ENCODE results near the gene RAPH1.

RAPH1 gene

GRCh38 chr2:203569677-203570316, 34.7 kb upstream of the RAPH1 start:
- no peak for DNase-seq
- no peak overlapping the region for H3K4me3 ChIP-seq (ENCODE audit: insufficient read depth, low read depth, low read length, poor library complexity, severe bottlenecking)
- no peaks in the 10 kb centered on the region for H3K4me1 ChIP-seq (ENCODE audit: control insufficient read depth, insufficient read depth, low read length, poor library complexity, severe bottlenecking)
- no peaks in the 10 kb centered on the region for H3K36me3 ChIP-seq (ENCODE audit: control insufficient read depth, insufficient read depth, low read length)
- H3K27me3 ChIP-seq (replicated peaks; ENCODE audit: control insufficient read depth, insufficient read depth, low read length, poor library complexity, severe bottlenecking), result no peaks in the 10 kb centered on the region
- no peaks in the 10 kb centered on the region for H3K9me3 ChIP-seq (ENCODE audit: control insufficient read depth, low read length)
- no peak overlapping the region for H3K27ac ChIP-seq (ENCODE audit: insufficient read depth, low read length, poor library complexity, severe bottlenecking)

DNA sequence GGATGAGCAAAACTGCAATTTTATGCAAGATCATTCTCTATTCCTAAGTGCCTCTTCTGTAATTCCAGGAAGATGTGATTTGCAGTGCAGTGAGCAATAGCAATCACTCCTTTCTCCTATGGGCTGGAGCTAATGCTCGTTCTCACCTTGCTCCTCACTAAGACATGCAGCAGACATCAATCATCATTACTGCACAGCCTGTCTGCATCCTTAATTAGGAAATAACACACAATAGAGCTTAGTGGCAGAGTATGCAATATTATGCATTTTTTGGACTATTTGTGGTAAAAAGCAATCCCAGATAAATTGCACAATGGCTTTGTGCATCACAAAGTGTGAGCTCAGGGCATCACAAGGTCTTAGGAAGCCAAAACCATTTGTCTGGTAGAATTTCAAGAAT, 32.6 kb upstream of the RAPH1 start:
- Histone ChIP-seq H3K4me3 (ENCODE audit: insufficient read depth, low read depth, low read length, poor library complexity, severe bottlenecking) (no peak overlapping the region), H3K27me3 (replicated peaks; ENCODE audit: control insufficient read depth, insufficient read depth, low read length, poor library complexity, severe bottlenecking) (no peaks in the 10 kb centered on the region), H3K4me1 (ENCODE audit: control insufficient read depth, insufficient read depth, low read length, poor library complexity, severe bottlenecking) (no peaks in the 10 kb centered on the region), H3K9me3 (ENCODE audit: control insufficient read depth, low read length) (no peaks in the 10 kb centered on the region), H3K36me3 (ENCODE audit: control insufficient read depth, insufficient read depth, low read length) (no peaks in the 10 kb centered on the region), H3K27ac (ENCODE audit: insufficient read depth, low read length, poor library complexity, severe bottlenecking) (no peak overlapping the region)
- no peak for DNase-seq

DNA sequence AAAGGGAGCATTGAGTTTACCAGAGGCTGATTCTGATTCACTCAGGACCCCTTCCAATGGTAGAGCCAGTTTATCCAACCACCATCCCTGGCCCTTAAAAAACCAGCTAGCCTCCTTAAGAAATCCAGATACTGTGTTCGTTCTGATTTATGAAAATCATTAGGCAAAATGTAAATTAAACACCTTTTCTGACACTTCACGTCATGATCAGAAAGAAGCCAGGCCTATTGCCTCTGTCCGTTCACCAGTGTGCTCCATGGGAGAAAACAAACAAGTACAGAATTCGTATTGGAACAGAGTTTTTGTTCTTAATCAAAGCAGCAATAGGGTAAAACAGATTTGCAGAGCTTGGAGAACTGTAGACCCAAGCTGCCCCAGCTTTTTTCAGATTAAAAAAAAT, 31.1 kb upstream of the RAPH1 start:
- Histone ChIP-seq H3K4me3 (ENCODE audit: insufficient read depth, low read depth, low read length, poor library complexity, severe bottlenecking) (no peak overlapping the region), H3K4me1 (ENCODE audit: control insufficient read depth, insufficient read depth, low read length, poor library complexity, severe bottlenecking) (no peaks in the 10 kb centered on the region), H3K36me3 (ENCODE audit: control insufficient read depth, insufficient read depth, low read length) (no peaks in the 10 kb centered on the region), H3K27ac (ENCODE audit: insufficient read depth, low read length, poor library complexity, severe bottlenecking) (no peak overlapping the region), H3K27me3 (replicated peaks; ENCODE audit: control insufficient read depth, insufficient read depth, low read length, poor library complexity, severe bottlenecking) (no peaks in the 10 kb centered on the region), H3K9me3 (ENCODE audit: control insufficient read depth, low read length) (no peaks in the 10 kb centered on the region)
- no peak for DNase-seq

DNA sequence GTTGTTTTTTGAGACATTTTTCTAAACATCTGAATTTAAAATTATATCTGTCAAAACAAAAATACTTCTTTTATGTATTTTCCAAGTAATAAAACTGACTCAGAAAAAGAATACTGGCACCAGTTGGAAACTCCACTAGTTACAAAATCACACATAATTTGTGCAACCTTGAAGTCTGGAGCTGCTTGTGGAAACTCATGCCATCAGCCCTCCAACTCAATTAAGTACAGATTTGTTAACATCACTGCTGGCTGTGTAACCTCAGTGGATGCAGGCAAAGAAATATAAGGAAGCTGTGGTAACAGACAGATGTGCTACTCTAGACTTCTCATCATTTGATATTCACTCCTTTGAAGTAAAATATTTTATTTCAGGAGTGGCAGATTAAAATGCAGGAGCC, 30.0 kb upstream of the RAPH1 start:
- no peaks in the 10 kb centered on the region for H3K27me3 ChIP-seq (replicated peaks; ENCODE audit: control insufficient read depth, insufficient read depth, low read length, poor library complexity, severe bottlenecking)
- no peak for DNase-seq
- H3K9me3 ChIP-seq (ENCODE audit: control insufficient read depth, low read length), result no peaks in the 10 kb centered on the region
- H3K36me3 ChIP-seq (ENCODE audit: control insufficient read depth, insufficient read depth, low read length), result no peaks in the 10 kb centered on the region
- H3K4me1 ChIP-seq (ENCODE audit: control insufficient read depth, insufficient read depth, low read length, poor library complexity, severe bottlenecking), result no peaks in the 10 kb centered on the region
- H3K27ac ChIP-seq (ENCODE audit: insufficient read depth, low read length, poor library complexity, severe bottlenecking), result no peak overlapping the region
- no peak overlapping the region for H3K4me3 ChIP-seq (ENCODE audit: insufficient read depth, low read depth, low read length, poor library complexity, severe bottlenecking)

- H3K36me3 ChIP-seq (ENCODE audit: control insufficient read depth, insufficient read depth, low read length), result no peaks in the 10 kb centered on the region
- no peak overlapping the region for H3K27ac ChIP-seq (ENCODE audit: insufficient read depth, low read length, poor library complexity, severe bottlenecking)
- no peaks in the 10 kb centered on the region for H3K9me3 ChIP-seq (ENCODE audit: control insufficient read depth, low read length)
- no peaks in the 10 kb centered on the region for H3K4me1 ChIP-seq (ENCODE audit: control insufficient read depth, insufficient read depth, low read length, poor library complexity, severe bottlenecking)
- DNase-seq, result no peak
- H3K27me3 ChIP-seq (replicated peaks; ENCODE audit: control insufficient read depth, insufficient read depth, low read length, poor library complexity, severe bottlenecking), result no peaks in the 10 kb centered on the region
- no peak overlapping the region for H3K4me3 ChIP-seq (ENCODE audit: insufficient read depth, low read depth, low read length, poor library complexity, severe bottlenecking)
Observed at GRCh38 chr2:203562268-203562667, 27.2 kb upstream of the RAPH1 start.

DNA sequence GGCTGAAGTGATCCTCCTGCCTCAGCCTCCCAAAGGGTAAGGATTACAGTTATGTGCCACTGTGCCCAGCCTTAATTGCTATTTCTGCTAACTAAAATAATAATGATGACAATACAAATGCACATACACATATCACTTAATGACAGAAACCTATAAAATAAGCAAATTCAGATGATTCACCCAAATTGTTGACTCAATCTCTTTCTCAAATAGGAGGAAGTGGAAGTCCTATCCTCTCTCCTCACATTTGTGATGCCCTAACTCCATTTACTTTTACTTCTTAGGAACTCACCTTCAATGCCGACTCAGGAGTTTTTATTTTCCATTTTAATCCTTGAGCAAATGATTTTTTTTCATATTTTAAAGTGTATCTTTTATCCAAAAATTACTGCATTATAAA, 24.5 kb upstream of the RAPH1 start:
- no peak for DNase-seq
- Histone ChIP-seq H3K4me3 (ENCODE audit: insufficient read depth, low read depth, low read length, poor library complexity, severe bottlenecking) (no peak overlapping the region), H3K36me3 (ENCODE audit: control insufficient read depth, insufficient read depth, low read length) (no peaks in the 10 kb centered on the region), H3K4me1 (ENCODE audit: control insufficient read depth, insufficient read depth, low read length, poor library complexity, severe bottlenecking) (no peaks in the 10 kb centered on the region), H3K9me3 (ENCODE audit: control insufficient read depth, low read length) (no peaks in the 10 kb centered on the region), H3K27ac (ENCODE audit: insufficient read depth, low read length, poor library complexity, severe bottlenecking) (no peak overlapping the region), H3K27me3 (replicated peaks; ENCODE audit: control insufficient read depth, insufficient read depth, low read length, poor library complexity, severe bottlenecking) (no peaks in the 10 kb centered on the region)

- H3K27ac ChIP-seq (ENCODE audit: insufficient read depth, low read length, poor library complexity, severe bottlenecking), result no peak overlapping the region
- H3K27me3 ChIP-seq (replicated peaks; ENCODE audit: control insufficient read depth, insufficient read depth, low read length, poor library complexity, severe bottlenecking), result no peaks in the 10 kb centered on the region
- DNase-seq, result no peak
- H3K4me3 ChIP-seq (ENCODE audit: insufficient read depth, low read depth, low read length, poor library complexity, severe bottlenecking), result no peak overlapping the region
- no peaks in the 10 kb centered on the region for H3K9me3 ChIP-seq (ENCODE audit: control insufficient read depth, low read length)
- H3K4me1 ChIP-seq (ENCODE audit: control insufficient read depth, insufficient read depth, low read length, poor library complexity, severe bottlenecking), result no peaks in the 10 kb centered on the region
- no peaks in the 10 kb centered on the region for H3K36me3 ChIP-seq (ENCODE audit: control insufficient read depth, insufficient read depth, low read length)
Observed at GRCh38 chr2:203553784-203554183, 18.7 kb upstream of the RAPH1 start.

DNA sequence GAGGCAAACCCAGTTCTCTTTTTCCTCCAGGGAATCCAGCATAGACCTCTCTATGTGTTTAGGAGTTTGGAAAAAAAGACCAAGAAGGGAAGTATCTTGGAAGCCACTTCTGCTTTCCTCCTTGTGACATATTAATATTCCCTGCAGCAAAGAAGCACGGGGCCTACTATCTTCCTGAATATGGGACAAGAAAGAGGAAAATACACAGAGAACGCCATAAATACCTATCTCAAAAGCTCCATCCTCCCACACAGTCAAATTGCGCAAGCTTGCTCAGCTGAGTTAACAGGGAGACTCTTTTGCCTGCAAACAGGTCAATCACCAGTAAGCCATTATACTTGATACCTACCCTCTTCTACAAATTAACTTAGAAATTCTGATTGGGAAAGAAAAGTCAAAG, 16.7 kb upstream of the RAPH1 start:
- H3K27me3 ChIP-seq (replicated peaks; ENCODE audit: control insufficient read depth, insufficient read depth, low read length, poor library complexity, severe bottlenecking), result no peaks in the 10 kb centered on the region
- no peaks in the 10 kb centered on the region for H3K36me3 ChIP-seq (ENCODE audit: control insufficient read depth, insufficient read depth, low read length)
- H3K9me3 ChIP-seq (ENCODE audit: control insufficient read depth, low read length), result no peaks in the 10 kb centered on the region
- H3K27ac ChIP-seq (ENCODE audit: insufficient read depth, low read length, poor library complexity, severe bottlenecking), result no peak overlapping the region
- DNase-seq, result no peak
- no peaks in the 10 kb centered on the region for H3K4me1 ChIP-seq (ENCODE audit: control insufficient read depth, insufficient read depth, low read length, poor library complexity, severe bottlenecking)
- no peak overlapping the region for H3K4me3 ChIP-seq (ENCODE audit: insufficient read depth, low read depth, low read length, poor library complexity, severe bottlenecking)

- H3K4me3 ChIP-seq (ENCODE audit: insufficient read depth, low read depth, low read length, poor library complexity, severe bottlenecking), result no peak overlapping the region
- H3K27ac ChIP-seq (ENCODE audit: insufficient read depth, low read length, poor library complexity, severe bottlenecking), result no peak overlapping the region
- no peaks in the 10 kb centered on the region for H3K27me3 ChIP-seq (replicated peaks; ENCODE audit: control insufficient read depth, insufficient read depth, low read length, poor library complexity, severe bottlenecking)
- no peak for DNase-seq
- H3K4me1 ChIP-seq (ENCODE audit: control insufficient read depth, insufficient read depth, low read length, poor library complexity, severe bottlenecking), result no peaks in the 10 kb centered on the region
- H3K36me3 ChIP-seq (ENCODE audit: control insufficient read depth, insufficient read depth, low read length), result no peaks in the 10 kb centered on the region
- no peaks in the 10 kb centered on the region for H3K9me3 ChIP-seq (ENCODE audit: control insufficient read depth, low read length)
Observed at GRCh38 chr2:203550266-203550665, 15.2 kb upstream of the RAPH1 start.

DNA sequence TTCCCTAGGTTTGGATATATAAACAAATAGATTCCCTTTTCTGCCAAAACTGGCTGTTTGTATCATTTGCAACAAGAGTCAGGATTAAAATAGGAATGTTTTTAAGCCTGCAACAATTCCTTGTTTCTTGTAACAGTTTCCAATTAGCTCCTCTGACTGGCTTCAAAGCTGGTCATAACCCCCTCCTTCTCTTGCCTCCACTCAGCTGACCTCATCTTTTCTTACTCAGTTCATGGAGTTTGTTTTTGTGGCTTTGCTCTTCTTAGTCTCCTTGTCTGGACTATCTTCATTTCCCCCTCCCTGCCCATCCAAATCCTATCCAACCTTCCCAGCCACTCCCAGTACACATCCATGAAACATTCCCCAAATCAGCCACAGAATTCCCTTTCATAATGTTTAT, 14.3 kb upstream of the RAPH1 start:
- Histone ChIP-seq H3K27me3 (replicated peaks; ENCODE audit: control insufficient read depth, insufficient read depth, low read length, poor library complexity, severe bottlenecking) (no peaks in the 10 kb centered on the region), H3K36me3 (ENCODE audit: control insufficient read depth, insufficient read depth, low read length) (no peaks in the 10 kb centered on the region), H3K9me3 (ENCODE audit: control insufficient read depth, low read length) (no peaks in the 10 kb centered on the region), H3K27ac (ENCODE audit: insufficient read depth, low read length, poor library complexity, severe bottlenecking) (no peak overlapping the region), H3K4me3 (ENCODE audit: insufficient read depth, low read depth, low read length, poor library complexity, severe bottlenecking) (no peak overlapping the region), H3K4me1 (ENCODE audit: control insufficient read depth, insufficient read depth, low read length, poor library complexity, severe bottlenecking) (no peaks in the 10 kb centered on the region)
- no peak for DNase-seq
